K562 (cell line): ENCODE data around the gene FGFR4. TPM values are rescaled to one million over a fixed set of nuclear protein-coding genes. Genes with fewer than 3 reads are reported as not detected.
A peak's percentile ranks its signal among the peaks of the same experiment; 100 is the strongest.

Experiments used
- CCAR2 ChIP-seq: fragments of 200-400 bp; formaldehyde crosslinking; IDR thresholded peaks from 2 replicates; pipeline ENCODE4 v1.6.1; 2017; ENCODE audit warnings: mild to moderate bottlenecking, low read depth, low read length
- CEBPG ChIP-seq, 3 experiments: fragments of 200-800 bp in 1 of 3; sonication (Bioruptor generic) in 1 of 3; sonication (generic) in 1 of 3; formaldehyde crosslinking in 1 of 3; IDR thresholded peaks in 2 of 3; conservative IDR thresholded peaks in 1 of 3; 2 replicates each; pipeline versions ENCODE4 v1.6.1 to v1.8.0; 2016 to 2022; ENCODE audit warnings: missing compliant biosample characterization in 2 of 3, missing genetic modification characterization in 2 of 3, mild to moderate bottlenecking in 1 of 3, missing genetic modification reagents in 1 of 3
- ETS2 ChIP-seq: IDR thresholded peaks from 2 replicates; pipeline ENCODE4 v1.6.1; 2016; ENCODE audit warnings: borderline replicate concordance, missing genetic modification characterization, mild to moderate bottlenecking, moderate library complexity, missing compliant biosample characterization; ENCODE audit not compliant: poor library complexity, severe bottlenecking
- ETV6 ChIP-seq, 3 experiments: fragments of 150-350 bp in 1 of 3; sonication (generic) in 1 of 3; formaldehyde crosslinking in 1 of 3; IDR thresholded peaks; 2 replicates each; pipeline versions ENCODE4 v1.6.1 to v1.8.0; 2014 to 2022; ENCODE audit warnings: borderline replicate concordance in 2 of 3, low read depth in 2 of 3, antibody characterized with exemption in 1 of 3, low read length in 1 of 3, mild to moderate bottlenecking in 1 of 3, missing genetic modification reagents in 1 of 3
- EWSR1 ChIP-seq: fragments of 450-650 bp; IDR thresholded peaks from 2 replicates; pipeline ENCODE4 v1.6.1; 2018; ENCODE audit warnings: borderline replicate concordance, mild to moderate bottlenecking, low read depth, moderate library complexity; ENCODE audit not compliant: partially characterized antibody
- GATAD2B ChIP-seq: fragments of 450-650 bp; IDR thresholded peaks from 2 replicates; pipeline ENCODE4 v1.6.1; 2017; ENCODE audit warnings: mild to moderate bottlenecking, borderline replicate concordance
- HEY1 ChIP-seq: fragments of 250-450 bp; sonication (Bioruptor Pico); IDR thresholded peaks from 2 replicates; pipeline ENCODE4 v1.5.0; 2020; ENCODE audit warnings: mild to moderate bottlenecking, moderate library complexity, borderline replicate concordance
- JUND ChIP-seq, 2 experiments: IDR thresholded peaks; 2 replicates in 1 of 2; 3 replicates in 1 of 2; pipeline ENCODE4 v1.6.1; 2011; ENCODE audit warnings: borderline replicate concordance in 2 of 2, low read depth in 2 of 2, low read length in 2 of 2, improper control_type of control experiment in 1 of 2, missing biosample characterization in 1 of 2, missing genetic modification characterization in 1 of 2, missing genetic modification reagents in 1 of 2
- KDM5B ChIP-seq: fragments of 200-600 bp; sonication (generic); IDR thresholded peaks from 2 replicates; pipeline ENCODE4 v1.6.1; 2012; ENCODE audit warnings: low read depth, mild to moderate bottlenecking, moderate library complexity, low read length, control low read depth, inconsistent platforms; ENCODE audit not compliant: insufficient replicate concordance
- MAFG ChIP-seq: fragments of 450-650 bp; conservative IDR thresholded peaks from 2 replicates; pipeline ENCODE4 v1.6.1; 2016; ENCODE audit warnings: missing genetic modification characterization, missing compliant biosample characterization
- MXI1 ChIP-seq: IDR thresholded peaks from 2 replicates; pipeline ENCODE4 v1.6.1; 2011; ENCODE audit warnings: low read depth, mild to moderate bottlenecking, improper control_type of control experiment, low read length
- NUFIP1 ChIP-seq: fragments of 450-650 bp; IDR thresholded peaks from 2 replicates; pipeline ENCODE4 v1.6.1; 2018; ENCODE audit not compliant: partially characterized antibody
- RCOR1 ChIP-seq, 2 experiments: IDR thresholded peaks; 2 replicates each; pipeline ENCODE4 v1.6.1; 2012; ENCODE audit warnings: low read depth in 2 of 2, low read length in 2 of 2, borderline replicate concordance in 1 of 2, improper control_type of control experiment in 1 of 2
- TGIF2 ChIP-seq: sonication (generic); formaldehyde crosslinking; IDR thresholded peaks from 2 replicates; pipeline ENCODE4 v1.8.1; 2022; ENCODE audit warnings: mild to moderate bottlenecking, missing genetic modification reagents, moderate library complexity
- ZFP30 ChIP-seq: fragments of 250-450 bp; sonication (Bioruptor Pico); IDR thresholded peaks from 2 replicates; pipeline ENCODE4 v1.8.0; 2022; ENCODE audit warnings: moderate library complexity, mild to moderate bottlenecking, inconsistent platforms, borderline replicate concordance
- ZNF197 ChIP-seq: fragments of 200-800 bp; sonication (Bioruptor generic); IDR thresholded peaks from 2 replicates; pipeline ENCODE4 v1.6.1; 2016; ENCODE audit warnings: low read depth, missing genetic modification characterization, missing compliant biosample characterization
- ZNF274 ChIP-seq: IDR thresholded peaks from 2 replicates; pipeline ENCODE4 v1.6.1; 2011; ENCODE audit warnings: low read depth, mild to moderate bottlenecking, low read length, moderate library complexity, borderline replicate concordance
- ZNF644 ChIP-seq: fragments of 200-800 bp; sonication (Bioruptor generic); IDR thresholded peaks from 2 replicates; pipeline ENCODE4 v1.6.1; 2016; ENCODE audit warnings: low read depth, missing genetic modification characterization, missing compliant biosample characterization
- polyA plus RNA-seq, 8 experiments: library from polyadenylated mRNA; depleted of rRNA in 4 of 8; stranded (reverse) in 5 of 8; unstranded in 3 of 8; fragments of >200 nt; fragmentation: Nextera tagmentation in 2 of 8; fragmentation: Illumina TruSeq in 1 of 8; extraction: Ambion mirVana in 2 of 8; extraction: Trizol in 1 of 8; gene quantifications; 2 replicates each; pipeline versions ENCODE4 v1.2.1 to v1.2.3, GENCODE V29; 2011 to 2014; ENCODE audit warnings: inconsistent platforms in 1 of 8, missing spikeins in 1 of 8
- total RNA-seq, 7 experiments: library from RNA; depleted of rRNA in 6 of 7; stranded (reverse); fragments of >200 nt in 6 of 7; fragmentation: Illumina TruSeq in 2 of 7; extraction: Trizol in 2 of 7; gene quantifications; 2 replicates each; pipeline versions ENCODE4 v1.2.1 to v1.2.3, GENCODE V29; 2011 to 2021; ENCODE audit warnings: low replicate concordance in 1 of 7
- TF ChIP-seq, protein P1 (sequence below): sonication (generic); formaldehyde crosslinking; IDR thresholded peaks from 2 replicates; pipeline ENCODE4 v1.8.0; 2023; ENCODE audit warnings: mild to moderate bottlenecking, missing genetic modification reagents

Gene FGFR4
- total and polyA plus RNA-seq, 9 of the 15 experiments (the other 6 are each of a cell fraction or from before 2014, with no cell fraction given): 0.76 to 35.4 (median 7.5) TPM

DNA sequence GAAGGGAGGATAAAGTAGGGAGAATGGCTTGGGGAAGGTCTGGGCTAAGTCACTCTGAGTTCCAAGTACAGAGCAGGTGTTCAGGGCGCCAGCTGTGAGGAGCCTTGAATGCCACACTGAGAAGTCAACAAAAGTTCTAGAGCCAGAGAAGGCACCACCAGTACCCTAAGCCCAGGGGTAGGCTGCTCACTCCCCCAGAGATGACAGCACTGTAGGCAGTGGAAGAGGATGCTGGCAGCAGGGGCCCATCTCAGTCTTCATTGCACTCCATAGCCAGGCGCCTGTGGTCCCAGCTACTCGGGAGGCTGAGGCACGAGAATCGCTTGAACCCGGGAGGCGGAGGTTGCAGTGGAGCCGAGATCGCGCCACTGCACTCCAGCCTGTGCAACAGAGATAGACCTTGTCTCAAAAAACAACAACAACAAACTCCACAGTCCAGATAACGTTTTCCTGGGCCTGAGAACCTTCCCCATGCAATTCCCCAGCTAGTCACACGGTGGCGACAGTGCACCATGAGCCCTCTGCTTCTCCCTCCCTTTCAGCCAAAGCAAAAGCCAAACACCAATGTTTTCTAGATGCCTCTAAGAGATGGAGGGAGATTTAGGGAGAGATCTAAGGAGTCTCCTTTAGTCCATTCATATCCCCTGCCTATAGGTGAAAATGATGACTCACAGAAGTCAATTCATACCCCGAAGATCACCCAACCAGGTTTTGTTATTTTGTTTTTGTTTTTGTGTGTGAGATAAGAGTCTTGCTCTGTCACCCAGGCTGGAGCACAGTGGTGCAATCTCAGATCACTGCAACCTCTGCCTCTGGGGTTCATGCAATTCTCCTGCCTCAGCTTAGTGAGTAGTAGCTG is 27.1 kb downstream of the FGFR4 start (continued):
- TF ChIP-seq ETV6 (IDR thresholded peaks at IDR 0.05; ENCODE audit: borderline replicate concordance in 1 of 2, low read depth in 2 of 2, low read length in 1 of 2): no peak
- no peak for TF ChIP-seq ETV6 (CRISPR knock-in tag; IDR thresholded peaks at IDR 0.05; ENCODE audit: borderline replicate concordance)
- TF ChIP-seq, protein P1, sequence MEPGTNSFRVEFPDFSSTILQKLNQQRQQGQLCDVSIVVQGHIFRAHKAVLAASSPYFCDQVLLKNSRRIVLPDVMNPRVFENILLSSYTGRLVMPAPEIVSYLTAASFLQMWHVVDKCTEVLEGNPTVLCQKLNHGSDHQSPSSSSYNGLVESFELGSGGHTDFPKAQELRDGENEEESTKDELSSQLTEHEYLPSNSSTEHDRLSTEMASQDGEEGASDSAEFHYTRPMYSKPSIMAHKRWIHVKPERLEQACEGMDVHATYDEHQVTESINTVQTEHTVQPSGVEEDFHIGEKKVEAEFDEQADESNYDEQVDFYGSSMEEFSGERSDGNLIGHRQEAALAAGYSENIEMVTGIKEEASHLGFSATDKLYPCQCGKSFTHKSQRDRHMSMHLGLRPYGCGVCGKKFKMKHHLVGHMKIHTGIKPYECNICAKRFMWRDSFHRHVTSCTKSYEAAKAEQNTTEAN: no peak
- TF ChIP-seq ETS2 (tag): no peak
- TF ChIP-seq TGIF2 (CRISPR knock-in tag): no peak
- TF ChIP-seq EWSR1: no peak
- peak; percentile 76 for TF ChIP-seq MAFG (tag)
- TF ChIP-seq NUFIP1: no peak
- TF ChIP-seq GATAD2B: no peak; the same call in 1 of the 2 replicates
- no peak for TF ChIP-seq CEBPG (CRISPR knock-in tag; IDR thresholded peaks at IDR 0.05)
- TF ChIP-seq CEBPG (tag; conservative IDR thresholded peaks at IDR 0.05 in 1 of 2, IDR thresholded peaks at IDR 0.05 in 1 of 2): peak; percentile 20 to 76; a peak in 2 of 4 replicates
- 0 out of 2 replicates have a peak, but pooled peaks have one; percentile 52 for TF ChIP-seq ZNF197 (CRISPR knock-in tag)
- TF ChIP-seq RCOR1 (IDR thresholded peaks at IDR 0.05; ENCODE audit: borderline replicate concordance in 1 of 2, low read depth in 2 of 2, low read length in 2 of 2): peak; percentile 48 to 76; a peak in 2 of 4 replicates
- TF ChIP-seq HEY1 (CRISPR knock-in tag): no peak
- TF ChIP-seq JUND (IDR thresholded peaks at IDR 0.05; ENCODE audit: borderline replicate concordance, low read depth, low read length): 0 out of 2 replicates have a peak, but pooled peaks have one; percentile 34
- peak; percentile 36; the same call in 1 of the 3 replicates for TF ChIP-seq JUND (tag; IDR thresholded peaks at IDR 0.05; ENCODE audit: borderline replicate concordance, low read depth, low read length)
- TF ChIP-seq KDM5B: no peak
- TF ChIP-seq MXI1: no peak
- TF ChIP-seq ZNF274: no peak
- TF ChIP-seq CCAR2: no peak
- TF ChIP-seq ZNF644 (tag): no peak
- no peak for TF ChIP-seq ZFP30 (CRISPR knock-in tag)
